GM20000 (cell line): ENCODE data around the gene KCNIP1.

Source experiments
- DNase-seq: peaks from one replicate; pipeline ENCODE4 v3.0.0; 2012; ENCODE audit warnings: low spot score
- CTCF ChIP-seq: IDR thresholded peaks from 2 replicates; pipeline ENCODE4 v1.5.1; 2012; ENCODE audit warnings: mild to moderate bottlenecking, control low read depth; ENCODE audit errors: extremely low read depth, missing control alignments

The KCNIP1 gene

GRCh38 chr5:170634256-170634990 lies 130.6 kb downstream of the KCNIP1 start:
- no peak for TF ChIP-seq CTCF
- no peak for DNase-seq

- DNase-seq = no peak
- TF ChIP-seq CTCF = no peak
Measured at GRCh38 chr5:170635706-170636105, 131.9 kb downstream of the KCNIP1 start.

DNA sequence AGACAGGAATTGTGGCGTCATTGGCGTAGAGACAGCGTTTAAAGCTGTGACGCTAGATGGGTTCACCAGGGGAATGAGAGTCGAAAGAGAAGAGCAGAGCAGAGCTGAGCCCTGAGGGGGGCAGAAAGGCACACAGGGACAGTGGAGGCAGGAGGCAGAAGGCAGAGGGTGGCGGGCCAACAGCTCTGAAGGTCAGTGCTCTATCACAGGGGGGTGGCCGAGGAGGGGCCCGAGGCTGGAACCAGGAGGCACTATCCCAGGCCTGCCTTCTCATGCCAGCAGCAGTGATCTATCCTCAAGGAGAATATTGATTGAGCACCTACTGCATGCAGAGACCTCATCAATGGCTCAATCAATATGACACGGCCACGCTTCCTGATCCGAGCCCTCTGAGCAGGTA lies 132.4 kb downstream of the KCNIP1 start:
- no peak for TF ChIP-seq CTCF

DNA sequence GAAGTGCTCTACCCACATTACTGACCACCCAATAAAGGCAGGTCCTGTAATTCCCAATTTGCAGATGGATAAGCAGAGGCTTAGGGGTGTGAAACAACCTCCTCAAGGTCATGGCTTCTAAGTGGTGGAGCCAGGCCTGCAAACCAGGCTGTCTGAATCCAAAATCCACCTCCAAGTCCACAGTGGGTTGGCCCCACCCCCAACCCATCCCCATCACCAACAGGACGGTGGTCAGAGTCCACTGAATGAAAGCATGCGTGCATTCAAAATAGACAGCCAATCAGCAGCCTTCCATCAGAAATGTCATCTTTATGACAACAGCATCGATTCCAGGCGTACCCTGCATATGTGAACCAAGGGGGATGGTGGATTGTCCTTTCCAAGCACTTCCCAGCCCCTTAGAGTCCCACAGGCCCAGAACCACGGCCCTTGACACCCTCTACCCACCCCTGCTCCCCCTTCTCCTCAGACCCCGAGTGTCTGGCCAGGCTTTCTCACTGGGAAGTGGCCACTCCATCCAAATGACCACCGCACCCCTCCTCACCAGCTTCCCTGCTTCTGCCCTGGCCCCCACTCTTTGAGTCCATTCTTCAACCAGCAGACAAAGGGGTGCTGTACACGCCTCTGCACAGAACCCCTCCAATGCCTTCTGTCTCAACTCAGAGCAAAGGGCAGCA lies 133.1 kb downstream of the KCNIP1 start:
- no peak for DNase-seq
- no peak for TF ChIP-seq CTCF

More for the DNA sequence above, 132.4 kb downstream of the KCNIP1 start:
- no peak for DNase-seq

- no peak for DNase-seq
- no peak for TF ChIP-seq CTCF
Measured at GRCh38 chr5:170638051-170638450, 134.2 kb downstream of the KCNIP1 start.

- TF ChIP-seq CTCF = peak; percentile 85
- peak; percentile 80 for DNase-seq
Measured at GRCh38 chr5:170638454-170639220, 134.8 kb downstream of the KCNIP1 start.
